Fibroblast of lung (primary cell): ENCODE measurements around the gene HK3.

Experiments
- EZH2 ChIP-seq: IDR thresholded peaks from 2 replicates; pipeline ENCODE4 v1.5.1; 2012; ENCODE audit warnings: low read length, control low read depth, mild to moderate bottlenecking; ENCODE audit errors: missing control alignments
- TF ChIP-seq, protein P1 (sequence below), 2 donors: IDR thresholded peaks in 1 of 2; conservative IDR thresholded peaks in 1 of 2; 1 replicate in 1 of 2; 2 replicates in 1 of 2; pipeline ENCODE4 v1.5.1; 2011 to 2012; ENCODE audit warnings: low read length in 2 of 2, control low read depth in 1 of 2, inconsistent platforms in 1 of 2, low read depth in 1 of 2, mild to moderate bottlenecking in 1 of 2

DNA sequence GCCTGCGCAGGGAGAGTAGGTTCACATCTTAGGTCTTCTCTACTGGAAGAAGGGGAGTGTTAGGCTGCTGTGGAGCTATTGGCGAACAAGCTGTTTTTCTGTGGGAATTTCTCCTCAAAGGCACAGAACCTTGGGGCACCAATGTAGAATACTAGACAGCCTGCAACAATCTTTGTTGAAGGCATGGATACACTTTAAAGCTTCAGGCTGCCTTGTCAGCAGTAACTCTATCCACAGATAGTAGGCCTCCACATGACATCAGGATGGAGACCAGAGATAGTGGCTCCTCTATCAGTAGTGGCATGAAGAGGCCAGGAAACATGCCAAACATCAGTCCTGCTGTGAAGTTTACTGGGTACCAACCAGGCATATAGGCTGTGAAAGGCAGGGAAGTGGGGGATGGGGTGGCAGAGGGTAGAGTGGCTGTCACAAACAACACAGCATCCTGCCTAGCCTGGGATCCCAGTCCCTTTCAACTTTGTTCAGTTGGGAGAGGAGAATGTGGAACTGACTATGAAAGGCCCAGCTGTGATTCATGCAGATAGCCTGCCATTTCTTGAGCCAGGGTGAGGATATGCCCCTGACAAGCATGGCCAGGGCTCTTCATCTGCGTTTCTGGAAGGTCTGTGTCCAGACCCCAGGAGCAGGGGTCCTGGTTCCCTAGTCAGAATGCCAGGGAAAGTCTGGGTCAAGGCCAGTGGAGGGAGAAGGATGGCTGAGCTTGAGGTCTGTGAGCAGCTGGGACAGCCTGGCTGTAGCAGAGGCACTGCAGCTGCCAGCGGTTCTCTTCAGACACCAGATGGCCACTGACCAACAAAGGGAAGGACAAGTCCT, 1.0 kb upstream of the HK3 start:
- TF ChIP-seq EZH2: no peak
- TF ChIP-seq, protein P1, sequence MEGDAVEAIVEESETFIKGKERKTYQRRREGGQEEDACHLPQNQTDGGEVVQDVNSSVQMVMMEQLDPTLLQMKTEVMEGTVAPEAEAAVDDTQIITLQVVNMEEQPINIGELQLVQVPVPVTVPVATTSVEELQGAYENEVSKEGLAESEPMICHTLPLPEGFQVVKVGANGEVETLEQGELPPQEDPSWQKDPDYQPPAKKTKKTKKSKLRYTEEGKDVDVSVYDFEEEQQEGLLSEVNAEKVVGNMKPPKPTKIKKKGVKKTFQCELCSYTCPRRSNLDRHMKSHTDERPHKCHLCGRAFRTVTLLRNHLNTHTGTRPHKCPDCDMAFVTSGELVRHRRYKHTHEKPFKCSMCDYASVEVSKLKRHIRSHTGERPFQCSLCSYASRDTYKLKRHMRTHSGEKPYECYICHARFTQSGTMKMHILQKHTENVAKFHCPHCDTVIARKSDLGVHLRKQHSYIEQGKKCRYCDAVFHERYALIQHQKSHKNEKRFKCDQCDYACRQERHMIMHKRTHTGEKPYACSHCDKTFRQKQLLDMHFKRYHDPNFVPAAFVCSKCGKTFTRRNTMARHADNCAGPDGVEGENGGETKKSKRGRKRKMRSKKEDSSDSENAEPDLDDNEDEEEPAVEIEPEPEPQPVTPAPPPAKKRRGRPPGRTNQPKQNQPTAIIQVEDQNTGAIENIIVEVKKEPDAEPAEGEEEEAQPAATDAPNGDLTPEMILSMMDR (conservative IDR thresholded peaks at IDR 0.05 in 1 of 2, IDR thresholded peaks at IDR 0.05 in 1 of 2; ENCODE audit: low read depth in 1 of 2, low read length in 2 of 2): no peak
